ENCODE data around the gene SLC25A19. TPM values are rescaled to one million over a fixed set of nuclear protein-coding genes. Genes with fewer than 3 reads are reported as not detected.
A peak's percentile ranks its signal among the peaks of the same experiment; 100 is the strongest.

SLC25A19 gene
- total and polyA plus RNA-seq, 10 donors, result 12.4 to 32.5 (median 19.1) TPM

DNA sequence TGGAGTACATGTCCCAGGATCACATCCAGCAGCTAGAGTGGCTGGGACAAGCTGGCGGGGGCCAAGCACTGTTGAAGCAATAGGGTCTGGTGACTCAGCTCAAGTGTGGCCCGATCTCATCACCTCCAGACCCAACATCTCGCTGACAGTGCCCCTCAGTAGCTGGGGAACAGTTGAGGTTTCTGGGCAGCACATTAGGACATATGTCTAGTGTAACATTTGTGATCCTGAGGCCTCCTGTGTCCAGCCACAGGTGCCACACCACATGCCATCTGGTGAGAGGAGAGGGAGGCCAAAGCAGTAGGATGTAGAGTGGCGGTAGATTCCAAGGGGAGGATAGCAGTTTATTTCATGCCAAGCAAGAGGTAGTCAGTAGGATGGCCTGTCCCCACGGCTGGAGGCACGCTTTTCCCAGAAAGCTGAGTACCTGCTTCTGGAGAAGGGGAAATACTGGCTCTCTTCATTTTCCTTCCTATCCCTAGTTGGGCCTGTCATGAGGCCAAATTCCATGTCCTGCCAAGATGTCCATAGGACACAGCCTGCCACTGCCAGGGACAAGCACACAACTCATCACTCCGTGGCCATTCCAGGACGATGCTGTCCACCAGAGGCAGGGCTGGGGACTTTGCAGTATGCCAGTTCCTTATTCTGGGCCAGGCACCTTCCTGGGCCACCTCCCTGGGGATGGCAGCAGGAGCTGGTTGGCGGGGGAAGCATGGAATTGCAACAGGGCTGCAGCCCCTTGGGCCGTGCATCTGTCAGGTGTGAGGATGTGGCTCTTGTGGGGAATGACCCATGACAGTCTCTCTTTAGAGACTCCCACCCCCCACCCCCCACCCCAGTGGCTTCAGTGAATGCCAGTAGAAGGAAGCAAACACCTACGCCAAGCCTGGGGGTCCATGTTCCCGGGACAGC lies 51.9 kb downstream of the SLC25A19 start:
- intact Hi-C loops (cut with DNase I; ENCODE audit: low total_unique reads), result no loop called here
- Histone ChIP-seq H3K27ac (peak overlapping the region in 2 of 8 donors; percentile 27 to 70), H3K9me3 (no peaks in the 10 kb centered on the region), H3K4me3 (no peak overlapping the region), H3K27me3 (replicated peaks in 1 of 7) (no peaks in the 10 kb centered on the region), H3K36me3 (peaks cover 3 to 100% (median 96%) of the 10 kb centered on the region in 6 donors), H3K4me1 (peaks cover 5 to 43% (median 27%) of the 10 kb centered on the region in 6 donors)
- DNase-seq, result no peak
- TF ChIP-seq, protein P1, sequence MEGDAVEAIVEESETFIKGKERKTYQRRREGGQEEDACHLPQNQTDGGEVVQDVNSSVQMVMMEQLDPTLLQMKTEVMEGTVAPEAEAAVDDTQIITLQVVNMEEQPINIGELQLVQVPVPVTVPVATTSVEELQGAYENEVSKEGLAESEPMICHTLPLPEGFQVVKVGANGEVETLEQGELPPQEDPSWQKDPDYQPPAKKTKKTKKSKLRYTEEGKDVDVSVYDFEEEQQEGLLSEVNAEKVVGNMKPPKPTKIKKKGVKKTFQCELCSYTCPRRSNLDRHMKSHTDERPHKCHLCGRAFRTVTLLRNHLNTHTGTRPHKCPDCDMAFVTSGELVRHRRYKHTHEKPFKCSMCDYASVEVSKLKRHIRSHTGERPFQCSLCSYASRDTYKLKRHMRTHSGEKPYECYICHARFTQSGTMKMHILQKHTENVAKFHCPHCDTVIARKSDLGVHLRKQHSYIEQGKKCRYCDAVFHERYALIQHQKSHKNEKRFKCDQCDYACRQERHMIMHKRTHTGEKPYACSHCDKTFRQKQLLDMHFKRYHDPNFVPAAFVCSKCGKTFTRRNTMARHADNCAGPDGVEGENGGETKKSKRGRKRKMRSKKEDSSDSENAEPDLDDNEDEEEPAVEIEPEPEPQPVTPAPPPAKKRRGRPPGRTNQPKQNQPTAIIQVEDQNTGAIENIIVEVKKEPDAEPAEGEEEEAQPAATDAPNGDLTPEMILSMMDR (IDR thresholded peaks at IDR 0.05 in 8 of 11, conservative IDR thresholded peaks at IDR 0.05 in 3 of 11), result no peak
- no peak for TF ChIP-seq POLR2A (IDR thresholded peaks at IDR 0.05)
- peak; percentile 12 to 33 (median 17) for TF ChIP-seq POLR2AphosphoS5 (IDR thresholded peaks at IDR 0.05)
- 74 to 83% (median 80%) methylated on average over 11 to 12 of the region's 12 CpGs for whole genome bisulfite sequencing, 5 donors

DNA sequence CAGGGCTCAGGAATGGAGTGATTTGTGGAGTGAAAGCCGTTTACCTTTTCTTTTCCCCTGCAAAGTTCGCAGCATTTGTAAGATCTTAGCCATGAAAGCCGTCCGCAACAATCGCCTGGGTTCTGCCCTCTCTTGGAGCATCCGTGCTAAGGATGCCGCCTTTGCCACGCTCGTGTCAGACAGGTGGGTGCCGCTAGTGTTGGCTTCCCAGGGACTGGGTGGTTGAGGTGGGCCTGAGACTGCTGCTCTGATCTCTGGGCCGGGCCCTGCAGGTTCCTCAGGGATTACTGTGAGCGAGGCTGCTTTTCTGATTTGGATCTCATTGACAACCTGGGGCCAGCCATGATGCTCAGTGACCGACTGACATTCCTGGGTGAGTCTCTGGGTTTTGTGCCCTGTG lies 56.4 kb downstream of the SLC25A19 start:
- no peak overlapping the region for H3K4me3 ChIP-seq
- H3K27me3 ChIP-seq (replicated peaks in 1 of 7), result no peaks in the 10 kb centered on the region
- peaks cover 0 to 20% (median 8%) of the 10 kb centered on the region in 6 donors for H3K4me1 ChIP-seq
- intact Hi-C loops (cut with DNase I; ENCODE audit: low total_unique reads), result no loop called here
- no peaks in the 10 kb centered on the region for H3K9me3 ChIP-seq
- DNase-seq, result no peak
- H3K36me3 ChIP-seq, result peaks cover 0 to 100% (median 94%) of the 10 kb centered on the region in 6 donors
- no peak overlapping the region for H3K27ac ChIP-seq
- WGBS, 5 donors, result 95 to 99% (median 97%) methylated on average over 13 of the region's 13 CpGs
- TF ChIP-seq POLR2AphosphoS5 (IDR thresholded peaks at IDR 0.05) (peak in 2 of 3 donors; percentile 18 to 60), POLR2A (IDR thresholded peaks at IDR 0.05) (no peak)
- TF ChIP-seq, protein P1 (IDR thresholded peaks at IDR 0.05 in 8 of 11, conservative IDR thresholded peaks at IDR 0.05 in 3 of 11), result no peak

DNA sequence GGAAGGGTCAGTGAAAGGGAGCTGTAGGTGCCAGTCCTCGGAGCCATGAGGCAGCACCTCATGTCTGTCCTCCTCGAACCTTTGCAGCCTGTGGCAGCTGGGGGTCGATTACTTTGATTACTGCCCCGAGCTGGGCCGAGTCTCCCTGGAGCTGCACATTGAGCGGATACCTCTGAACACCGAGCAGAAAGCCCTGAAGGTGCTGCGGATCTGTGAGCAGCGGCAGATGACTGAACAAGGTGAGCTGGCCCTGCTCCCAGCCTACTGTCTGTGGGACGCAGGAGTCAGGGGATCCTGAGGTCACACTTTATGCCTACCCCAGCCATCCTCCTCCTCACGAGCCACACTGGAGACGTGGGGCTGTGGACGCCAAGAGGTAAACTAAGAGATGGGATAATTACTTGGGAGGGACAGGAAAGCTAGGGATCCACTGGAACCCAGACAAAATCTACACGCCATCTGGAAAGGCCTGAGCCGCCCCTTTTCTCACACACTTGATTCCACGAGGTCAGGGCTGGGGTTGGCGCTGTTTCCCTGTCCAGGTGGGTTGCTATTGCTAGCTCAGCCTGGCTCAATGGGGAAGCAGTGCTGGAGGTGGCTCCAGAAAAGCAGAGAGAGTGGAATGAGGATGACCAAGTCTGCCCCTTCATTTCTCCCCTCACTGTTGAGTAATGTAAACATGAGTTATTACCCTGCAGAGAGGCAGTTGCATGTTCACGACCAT lies 57.3 kb downstream of the SLC25A19 start:
- peaks cover 0 to 24% (median 10%) of the 10 kb centered on the region in 6 donors for H3K4me1 ChIP-seq
- intact Hi-C loops (cut with DNase I; ENCODE audit: low total_unique reads), result no loop called here
- H3K4me3 ChIP-seq, result no peak overlapping the region
- no peaks in the 10 kb centered on the region for H3K9me3 ChIP-seq
- TF ChIP-seq POLR2AphosphoS5 (IDR thresholded peaks at IDR 0.05), result no peak
- no peak for TF ChIP-seq POLR2A (IDR thresholded peaks at IDR 0.05)
- TF ChIP-seq, protein P1 (IDR thresholded peaks at IDR 0.05 in 8 of 11, conservative IDR thresholded peaks at IDR 0.05 in 3 of 11), result no peak
- DNase-seq, result no peak
- H3K36me3 ChIP-seq, result peaks cover 0 to 98% (median 90%) of the 10 kb centered on the region in 6 donors
- H3K27me3 ChIP-seq (replicated peaks in 1 of 7), result no peaks in the 10 kb centered on the region
- WGBS, 5 donors, result 92 to 96% (median 94%) methylated on average over 17 to 18 of the region's 18 CpGs
- no peak overlapping the region for H3K27ac ChIP-seq

All from spleen (tissue), 11 donors.